GM21576 (cell line): Measurements from ENCODE around the gene PARP12.

Experiments used
- ATAC-seq: cut with Tn5 transposase; IDR thresholded peaks from one replicate; pipeline ENCODE4 v1.9.1; 2021; ENCODE audit warnings: mild to moderate bottlenecking, moderate library complexity; ENCODE audit not compliant: unreplicated experiment

PARP12 gene

GRCh38 chr7:139992353-139993044, 70.3 kb downstream of the PARP12 start:
- ATAC-seq: no peak

DNA sequence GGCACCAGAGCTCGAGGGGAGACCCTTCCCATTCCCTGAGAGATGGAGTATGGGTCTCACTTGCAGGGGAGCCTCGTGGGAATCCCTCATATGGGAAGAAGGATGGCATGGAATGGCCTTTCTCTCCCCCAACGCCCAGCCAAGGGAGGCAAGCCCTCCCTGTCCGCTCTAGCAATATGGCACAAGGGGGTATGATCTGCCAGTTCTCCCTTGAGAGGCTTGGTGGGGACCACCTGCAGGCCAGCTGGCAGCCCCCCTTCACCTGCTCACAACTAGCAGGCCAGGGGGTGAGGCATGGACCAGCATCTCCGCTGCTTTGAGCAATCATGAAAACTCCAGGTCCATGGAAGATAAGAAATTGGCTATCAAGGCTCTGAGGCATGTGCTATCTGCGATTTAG, 70.8 kb downstream of the PARP12 start:
- no peak for ATAC-seq

DNA sequence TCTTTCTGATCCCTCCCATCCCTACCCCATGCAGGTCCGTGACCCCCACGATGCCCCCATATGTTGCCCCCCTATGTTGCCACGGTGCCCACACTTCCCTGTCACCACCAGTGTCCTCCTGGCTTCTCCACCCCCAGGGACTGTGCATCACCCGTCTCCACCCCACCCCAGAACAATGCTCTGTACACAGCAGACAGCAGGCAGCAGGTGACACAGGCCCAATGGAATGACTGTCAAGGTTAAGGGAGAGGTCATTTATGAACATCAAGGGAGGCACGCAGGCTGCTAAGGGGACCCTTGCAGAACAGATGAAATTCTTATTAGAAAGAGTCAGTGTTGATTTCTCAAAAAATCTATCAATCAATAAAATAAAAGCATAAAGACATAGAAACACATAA, 71.5 kb downstream of the PARP12 start:
- no peak for ATAC-seq

- ATAC-seq: no peak
Measured at GRCh38 chr7:139990571-139991268, 72.0 kb downstream of the PARP12 start.

- no peak for ATAC-seq
Measured at GRCh38 chr7:139990142-139990535, 72.6 kb downstream of the PARP12 start.

GRCh38 chr7:139989366-139990141, 73.2 kb downstream of the PARP12 start:
- ATAC-seq: no peak

DNA sequence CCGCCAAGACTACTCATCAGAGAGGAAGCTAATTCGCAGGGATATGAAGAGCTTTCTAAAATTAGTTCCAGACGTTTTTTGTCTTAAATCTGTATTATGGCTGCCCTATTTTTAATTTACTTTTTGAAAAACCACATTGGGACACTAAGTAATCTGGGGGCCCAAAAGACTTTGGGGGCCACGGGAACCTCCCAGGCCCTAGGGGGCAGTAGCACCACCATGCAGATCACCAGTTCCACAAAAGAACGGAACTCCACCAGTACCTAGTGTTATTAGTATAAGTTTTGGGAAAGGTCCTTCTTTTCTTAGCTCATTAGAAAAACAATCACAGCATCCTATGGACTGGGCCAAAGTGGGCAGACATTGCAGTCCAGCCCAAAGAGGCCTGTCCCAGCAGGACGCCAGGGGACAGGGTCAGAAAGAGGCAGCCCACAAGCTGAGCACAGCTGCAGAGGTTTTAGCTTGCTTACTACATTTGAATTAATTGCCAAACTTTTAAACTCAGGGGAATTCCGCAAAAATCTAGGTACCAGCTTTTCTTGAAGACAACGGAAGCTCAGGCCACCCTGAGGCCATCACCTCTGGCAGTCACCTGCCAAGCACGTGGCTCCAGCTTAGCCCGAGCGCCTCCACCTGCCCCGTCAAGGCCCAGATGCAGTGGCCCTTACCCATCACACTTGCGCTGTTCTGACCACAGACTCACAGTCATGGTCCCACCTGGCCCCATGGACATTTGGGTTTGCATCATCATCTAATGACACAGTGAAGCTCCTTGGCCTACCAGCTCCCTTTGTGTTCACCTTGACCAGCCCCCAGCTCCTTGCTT, 74.8 kb downstream of the PARP12 start:
- ATAC-seq: no peak

DNA sequence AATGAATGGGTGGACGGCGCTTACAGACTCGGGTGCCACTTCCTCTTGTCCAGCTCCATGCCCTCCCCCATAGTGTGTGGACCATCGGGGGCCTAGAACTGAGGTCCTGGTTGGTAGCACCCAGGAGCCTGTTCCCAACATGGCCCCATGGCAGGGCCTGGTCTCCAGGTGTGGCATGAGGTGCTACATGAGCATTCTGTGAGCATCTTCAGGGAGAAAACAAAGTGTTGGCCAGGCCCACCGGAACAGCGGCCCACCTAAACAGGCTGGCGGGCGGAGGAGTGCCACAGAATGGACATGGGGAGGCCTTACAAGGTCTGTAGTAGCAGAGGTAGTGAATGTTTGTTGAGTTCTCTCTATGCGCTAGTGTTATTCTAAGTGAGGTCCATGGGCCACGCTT, 76.9 kb downstream of the PARP12 start:
- ATAC-seq: no peak

- ATAC-seq: no peak
Measured at GRCh38 chr7:139984642-139985539, 77.9 kb downstream of the PARP12 start.

GRCh38 chr7:139982927-139983920, 79.5 kb downstream of the PARP12 start:
- no peak for ATAC-seq

- no peak for ATAC-seq
Measured at GRCh38 chr7:139981511-139981895, 81.2 kb downstream of the PARP12 start.

GRCh38 chr7:139976838-139977656, 85.7 kb downstream of the PARP12 start:
- no peak for ATAC-seq

DNA sequence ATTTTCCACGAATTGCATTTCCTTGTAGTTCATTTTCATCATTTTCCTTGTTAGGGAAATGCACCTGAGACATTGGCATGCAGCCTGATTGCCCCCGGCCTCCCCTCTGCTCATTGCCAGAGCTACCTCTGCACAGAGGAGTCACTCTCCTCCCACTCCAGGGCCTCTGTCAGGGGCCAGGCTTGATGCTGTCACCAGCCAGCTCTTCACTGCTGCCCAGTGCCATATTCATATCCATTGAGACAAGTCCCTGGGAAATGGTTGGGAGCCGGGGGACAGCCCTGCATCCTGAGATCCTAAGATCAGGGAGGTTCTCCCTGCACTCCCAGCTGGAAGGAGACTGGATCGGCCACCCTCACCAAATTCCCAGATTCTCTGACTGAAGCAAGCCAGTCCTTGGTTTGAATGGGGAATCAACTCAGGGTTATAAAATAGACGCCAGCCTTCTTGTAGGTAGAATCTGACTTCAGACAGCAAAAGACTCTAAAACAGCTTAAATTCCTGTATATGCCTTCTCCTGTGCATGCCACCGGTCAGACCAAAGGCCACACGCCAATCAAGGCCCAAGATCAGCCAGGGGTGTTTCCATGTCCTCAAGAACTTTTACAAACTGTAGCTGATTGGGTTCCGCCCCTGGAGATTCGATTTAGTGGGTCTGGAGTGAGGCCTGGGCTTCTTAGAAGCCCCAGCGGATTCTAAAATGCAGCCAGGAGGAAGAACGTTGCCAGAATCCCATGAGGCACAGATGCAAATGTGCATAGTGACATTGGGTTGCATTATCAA, 86.5 kb downstream of the PARP12 start:
- no peak for ATAC-seq

DNA sequence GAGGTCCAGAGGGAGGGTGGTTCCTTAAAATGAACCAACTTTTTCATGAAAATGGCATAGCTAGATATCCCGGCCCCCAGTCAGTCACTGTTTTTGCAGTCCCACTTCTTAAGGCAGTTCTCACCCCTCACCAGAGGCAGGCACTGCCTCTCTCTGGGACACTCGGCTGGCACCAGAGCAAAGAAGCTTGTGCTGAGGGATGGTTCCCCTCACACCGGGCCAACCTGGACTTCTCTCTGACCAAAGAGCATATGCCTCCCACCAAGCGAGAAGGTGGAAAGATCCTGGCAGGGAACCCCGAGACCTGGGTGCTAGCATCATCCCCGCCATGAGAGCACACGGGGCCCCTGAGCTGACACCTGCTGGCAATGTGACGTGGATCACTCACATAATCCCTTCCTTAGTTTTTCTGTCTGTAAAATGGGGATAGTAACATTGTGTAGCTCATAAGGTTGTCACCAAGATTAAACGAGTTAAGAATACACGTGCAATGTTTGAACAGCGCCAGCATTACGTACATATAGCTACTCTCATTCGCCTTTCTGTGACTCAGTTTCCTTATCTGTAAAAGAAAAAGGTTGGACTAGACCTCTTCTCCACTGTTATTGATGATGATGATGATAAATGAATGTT, 88.5 kb downstream of the PARP12 start:
- no peak for ATAC-seq
